Psoas muscle (tissue), 8 donors: ENCODE data around the gene CBFA2T3. TPM values are rescaled to one million over a fixed set of nuclear protein-coding genes. Genes with fewer than 3 reads are reported as not detected.

ENCODE experiments used
- ATAC-seq, 4 donors: fragments of 200-7000 bp; cut with Tn5 transposase; one replicate each; pipeline ENCODE4 v1.9.1; 2020; ENCODE audit warnings: moderate library complexity in 3 of 4, mild to moderate bottlenecking in 2 of 4
- DNase-seq, 2 donors: peaks; one replicate each; pipeline ENCODE4 v3.0.0-alpha.2; 2020
- H3K27ac ChIP-seq: fragments of 200-600 bp; one replicate; pipeline ENCODE4 v1.8.0; 2022
- H3K27me3 ChIP-seq, 3 donors: fragments of 200-600 bp in 1 of 3; one replicate each; pipeline versions ENCODE4 v1.6.1 to v1.8.0; 2013 to 2022; ENCODE audit warnings: low read length in 2 of 3, mild to moderate bottlenecking in 2 of 3, moderate library complexity in 1 of 3; ENCODE audit not compliant: insufficient read depth in 3 of 3
- H3K36me3 ChIP-seq, 2 donors: fragments of 200-600 bp in 1 of 2; one replicate each; pipeline versions ENCODE4 v1.6.1 to v1.8.0; 2013 to 2022; ENCODE audit warnings: low read depth in 1 of 2, mild to moderate bottlenecking in 1 of 2, moderate library complexity in 1 of 2; ENCODE audit not compliant: insufficient read depth in 1 of 2
- H3K4me1 ChIP-seq: fragments of 200-600 bp; one replicate; pipeline ENCODE4 v1.8.0; 2022
- H3K4me3 ChIP-seq: fragments of 200-600 bp; one replicate; pipeline ENCODE4 v1.8.0; 2022; ENCODE audit warnings: mild to moderate bottlenecking
- H3K9me3 ChIP-seq: fragments of 200-600 bp; one replicate; pipeline ENCODE4 v1.8.0; 2022
- WGBS, 3 donors: extraction: QIAGEN DNeasy Blood & Tissue Kit; methylation state at CpG; one replicate each; pipeline versions ENCODE4 v1.1.6 to v1.1.7; 2013; 5-methylcytosine and 5-hydroxymethylcytosine counted together
- intact Hi-C, 2 donors: fragments of 100-400 bp; cut with DNase I; formaldehyde crosslinking; loops; one replicate each; pipeline versions ENCODE4 v1.11.0 to v1.14.2; 2022
- polyA plus RNA-seq, 3 donors: library from polyadenylated mRNA; stranded (reverse); fragments of 200-250 nt; gene quantifications; one replicate each; pipeline ENCODE4 v1.2.3, GENCODE V29; 2013
- total RNA-seq, 4 donors: library from RNA; stranded (reverse); fragmentation: NEBNext Ultra II Directional in 2 of 4; extraction: Animal tissue kit (Norgen Biotek cat#: 25700) in 2 of 4; gene quantifications; one replicate each; pipeline versions ENCODE4 v1.2.1 to v1.2.4, GENCODE V29; 2021 to 2023
- TF ChIP-seq, protein P1 (sequence below): fragments of 200-600 bp; IDR thresholded peaks from one replicate; pipeline ENCODE4 v1.8.0; 2022; ENCODE audit warnings: antibody characterized with exemption
- donor health status: healthy with polysubstance abuse.
- donor health status: DM: no; HTN: no; CAD: no; lungs with moderate emphysema.
- donor health status: Bipolar disorder and iron deficiency.
- donor health status: healthy.
- donor health status: DM: yes; HTN: yes; CAD: no.
- donor health status: DM: no; HTN: no; CAD: no.
- donor health status: DM: no; HTN: no; CAD: no.
- donor health status: DM: yes; HTN: yes; CAD: no.

CBFA2T3 gene
- total and polyA plus RNA-seq, 7 donors = 2.6 to 15.0 (median 6.0) TPM

DNA sequence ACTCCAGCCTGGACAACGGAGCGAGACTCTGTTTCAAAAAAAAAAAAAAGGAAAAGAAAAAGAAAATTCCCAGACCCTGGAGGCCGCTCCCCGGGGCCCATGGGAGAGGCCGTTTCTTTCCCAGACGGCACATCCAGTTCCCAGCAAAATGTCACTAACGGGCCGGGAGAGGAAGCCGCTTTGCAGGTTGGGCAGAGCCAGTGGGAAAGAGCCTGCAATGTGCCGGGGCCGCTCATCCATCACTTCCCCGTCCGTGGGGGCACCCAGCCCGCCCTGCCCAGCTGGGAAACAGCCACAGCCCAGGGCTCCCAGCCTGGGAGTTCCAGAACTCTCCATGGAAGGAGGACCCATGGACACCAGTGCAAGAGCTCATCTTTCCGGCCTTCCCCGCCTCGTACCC, 68.7 kb downstream of the CBFA2T3 start:
- DNase-seq (no peak), ATAC-seq (no peak)
- H3K36me3 ChIP-seq = no peaks in the 10 kb centered on the region
- peaks cover 0 to 3% (median 0%) of the 10 kb centered on the region in 3 donors for H3K27me3 ChIP-seq
- TF ChIP-seq, protein P1, sequence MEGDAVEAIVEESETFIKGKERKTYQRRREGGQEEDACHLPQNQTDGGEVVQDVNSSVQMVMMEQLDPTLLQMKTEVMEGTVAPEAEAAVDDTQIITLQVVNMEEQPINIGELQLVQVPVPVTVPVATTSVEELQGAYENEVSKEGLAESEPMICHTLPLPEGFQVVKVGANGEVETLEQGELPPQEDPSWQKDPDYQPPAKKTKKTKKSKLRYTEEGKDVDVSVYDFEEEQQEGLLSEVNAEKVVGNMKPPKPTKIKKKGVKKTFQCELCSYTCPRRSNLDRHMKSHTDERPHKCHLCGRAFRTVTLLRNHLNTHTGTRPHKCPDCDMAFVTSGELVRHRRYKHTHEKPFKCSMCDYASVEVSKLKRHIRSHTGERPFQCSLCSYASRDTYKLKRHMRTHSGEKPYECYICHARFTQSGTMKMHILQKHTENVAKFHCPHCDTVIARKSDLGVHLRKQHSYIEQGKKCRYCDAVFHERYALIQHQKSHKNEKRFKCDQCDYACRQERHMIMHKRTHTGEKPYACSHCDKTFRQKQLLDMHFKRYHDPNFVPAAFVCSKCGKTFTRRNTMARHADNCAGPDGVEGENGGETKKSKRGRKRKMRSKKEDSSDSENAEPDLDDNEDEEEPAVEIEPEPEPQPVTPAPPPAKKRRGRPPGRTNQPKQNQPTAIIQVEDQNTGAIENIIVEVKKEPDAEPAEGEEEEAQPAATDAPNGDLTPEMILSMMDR = no peak
- 72 to 85% (median 81%) methylated on average over 17 of the region's 17 CpGs for WGBS, 3 donors
- H3K27ac ChIP-seq = peak overlapping the region; percentile 55
- H3K4me1 ChIP-seq = peaks cover 16% of the 10 kb centered on the region
- H3K9me3 ChIP-seq = no peaks in the 10 kb centered on the region
- H3K4me3 ChIP-seq = no peak overlapping the region
- intact Hi-C loops = no loop called here

DNA sequence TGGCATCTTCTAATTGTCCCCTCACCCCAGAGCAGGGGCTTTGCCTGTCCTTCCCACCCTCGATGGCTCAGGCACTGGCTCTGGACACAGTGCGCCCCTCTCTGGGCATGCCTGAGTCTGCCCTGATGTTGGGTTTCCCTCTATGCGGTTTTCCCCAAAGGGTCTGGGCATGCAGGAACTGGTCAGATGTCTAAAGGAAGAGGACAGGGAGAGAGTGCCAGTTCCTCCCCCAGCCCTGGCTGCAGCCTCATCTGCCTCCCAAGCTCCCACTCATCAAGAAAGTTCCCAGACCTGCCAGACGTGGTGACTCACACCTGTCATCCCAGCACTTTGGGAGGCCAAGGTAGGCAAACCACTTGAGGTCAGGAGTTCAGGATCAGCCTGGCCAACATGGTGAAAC, 69.2 kb downstream of the CBFA2T3 start:
- Histone ChIP-seq H3K4me3 (no peak overlapping the region), H3K27ac (no peak overlapping the region), H3K4me1 (peaks cover 21% of the 10 kb centered on the region), H3K9me3 (no peaks in the 10 kb centered on the region), H3K27me3 (peaks cover 0 to 3% (median 0%) of the 10 kb centered on the region in 3 donors), H3K36me3 (no peaks in the 10 kb centered on the region)
- TF ChIP-seq, protein P1 = no peak
- intact Hi-C loops = no loop called here
- no peak for DNase-seq
- WGBS, 3 donors = 75 to 85% (median 81%) methylated on average over 4 of the region's 4 CpGs
- no peak for ATAC-seq

DNA sequence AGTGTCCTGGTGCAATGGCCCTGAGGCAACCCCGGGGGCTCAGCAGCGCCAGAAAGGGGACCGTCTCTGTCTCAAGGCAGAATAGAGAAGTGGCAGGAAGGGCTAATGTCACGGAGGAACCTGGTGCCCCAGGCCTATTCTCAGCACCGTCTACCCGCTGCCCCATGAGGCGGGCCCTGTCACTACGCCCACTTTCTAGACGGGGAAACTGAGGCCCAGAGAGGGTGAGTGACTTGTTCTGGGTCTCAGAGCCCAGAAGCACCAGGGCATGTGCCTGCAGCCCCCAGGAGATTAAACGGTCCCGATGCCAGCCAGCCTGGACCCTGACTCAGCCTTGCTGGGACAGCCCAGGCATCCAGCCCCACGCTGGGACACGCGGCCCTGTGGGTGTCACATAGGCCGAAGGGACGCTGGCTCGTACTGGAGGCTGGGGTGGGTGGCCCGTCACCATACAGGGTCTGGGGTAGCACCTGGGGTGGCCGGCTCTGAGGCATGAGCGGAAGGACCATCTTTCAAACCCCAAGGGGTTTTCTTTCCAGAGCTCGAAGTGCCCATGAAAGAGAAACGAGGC, 70.4 kb downstream of the CBFA2T3 start:
- no peak for DNase-seq
- Histone ChIP-seq H3K27me3 (no peaks in the 10 kb centered on the region), H3K27ac (no peak overlapping the region), H3K4me1 (peaks cover 24% of the 10 kb centered on the region), H3K36me3 (no peaks in the 10 kb centered on the region), H3K4me3 (no peak overlapping the region), H3K9me3 (no peaks in the 10 kb centered on the region)
- 88 to 94% (median 92%) methylated on average over 22 of the region's 22 CpGs for WGBS, 3 donors
- intact Hi-C loops = no loop called here
- no peak for ATAC-seq
- TF ChIP-seq, protein P1 = no peak

DNA sequence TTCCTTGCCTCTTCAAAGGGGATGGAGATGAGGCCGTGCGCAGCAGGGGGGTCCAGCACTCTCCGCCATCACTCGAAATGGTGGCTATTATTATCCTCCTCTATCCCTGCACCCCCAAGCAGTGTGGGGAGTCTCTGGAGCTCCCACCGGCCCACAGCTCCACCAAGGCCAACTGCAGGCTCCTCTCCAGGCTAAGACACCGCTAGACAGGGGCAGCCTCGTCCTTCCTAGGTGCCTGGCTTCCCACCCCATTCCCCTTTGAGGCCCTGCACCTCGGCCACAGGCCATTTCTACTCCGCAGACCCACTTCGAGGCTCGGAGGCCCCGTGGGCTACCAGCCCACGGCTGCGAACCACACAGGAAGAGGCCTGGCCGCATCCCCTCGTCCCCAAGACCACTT, 71.0 kb downstream of the CBFA2T3 start:
- peaks cover 24% of the 10 kb centered on the region for H3K4me1 ChIP-seq
- TF ChIP-seq, protein P1 = no peak

DNA sequence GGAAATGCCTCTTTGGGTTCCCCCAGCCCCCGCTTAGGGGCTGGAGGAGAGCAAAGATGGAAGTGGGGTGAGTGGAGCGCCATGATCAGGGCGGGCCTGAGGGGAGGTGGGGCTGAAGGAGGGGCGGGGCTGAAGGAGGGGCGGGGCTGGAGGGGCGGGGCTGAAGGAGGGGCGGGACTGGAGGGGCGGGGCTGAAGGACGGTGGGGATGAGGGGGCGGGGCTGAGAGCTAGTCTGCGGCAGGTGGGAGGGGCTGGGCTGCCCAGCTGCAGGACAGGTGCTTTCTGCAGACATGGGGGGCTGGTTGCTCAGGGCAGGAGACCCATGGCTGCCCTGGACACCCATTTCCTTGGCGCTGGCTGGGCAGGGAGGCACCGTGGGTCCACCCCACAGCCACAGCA, 71.4 kb downstream of the CBFA2T3 start:
- ATAC-seq = no peak
- Histone ChIP-seq H3K9me3 (no peaks in the 10 kb centered on the region), H3K27ac (no peak overlapping the region), H3K4me1 (peaks cover 24% of the 10 kb centered on the region), H3K4me3 (no peak overlapping the region), H3K36me3 (no peaks in the 10 kb centered on the region), H3K27me3 (no peaks in the 10 kb centered on the region)
- TF ChIP-seq, protein P1 = no peak
- intact Hi-C loops = no loop called here
- DNase-seq = no peak
- WGBS, 3 donors = 61 to 85% (median 65%) methylated on average over 8 to 13 of the region's 13 CpGs

More for the DNA sequence above, 71.0 kb downstream of the CBFA2T3 start:
- no peaks in the 10 kb centered on the region for H3K36me3 ChIP-seq
- intact Hi-C loops = no loop called here
- no peak overlapping the region for H3K27ac ChIP-seq
- ATAC-seq (no peak), DNase-seq (no peak)
- H3K4me3 ChIP-seq = no peak overlapping the region
- WGBS, 3 donors = 87 to 94% (median 93%) methylated on average over 16 of the region's 16 CpGs
- H3K9me3 ChIP-seq = no peaks in the 10 kb centered on the region
- H3K27me3 ChIP-seq = no peaks in the 10 kb centered on the region
